IPS-20b (cell line): ENCODE measurements around the gene ITPRIP.
A peak's percentile ranks its signal among the peaks of the same experiment; 100 is the strongest.

Source experiments
- H3K27ac ChIP-seq: one replicate; pipeline ENCODE4 v1.5.1; 2013; ENCODE audit warnings: low read length
- H3K27me3 ChIP-seq: 2 replicates; pipeline ENCODE4 v1.6.1; 2013; ENCODE audit warnings: mild to moderate bottlenecking, low read length, inconsistent platforms; ENCODE audit not compliant: insufficient read depth
- H3K36me3 ChIP-seq: 2 replicates; pipeline ENCODE4 v1.6.1; 2013; ENCODE audit warnings: low read depth, mild to moderate bottlenecking, inconsistent platforms, low read length, moderate library complexity; ENCODE audit not compliant: insufficient read depth
- H3K4me1 ChIP-seq: 2 replicates; pipeline ENCODE4 v1.6.1; 2013; ENCODE audit warnings: mild to moderate bottlenecking, control low read depth, inconsistent platforms, low read length, moderate library complexity; ENCODE audit not compliant: insufficient read depth
- H3K4me3 ChIP-seq: 2 replicates; pipeline ENCODE4 v1.5.1; 2013; ENCODE audit warnings: mild to moderate bottlenecking, low read length, inconsistent platforms
- H3K9ac ChIP-seq: 2 replicates; pipeline ENCODE4 v1.6.1; 2013; ENCODE audit warnings: low read depth, mild to moderate bottlenecking, inconsistent platforms, low read length, moderate library complexity
- H3K9me3 ChIP-seq: 2 replicates; pipeline ENCODE4 v1.6.1; 2013; ENCODE audit warnings: mild to moderate bottlenecking, low read depth, low read length, inconsistent platforms; ENCODE audit not compliant: insufficient read depth

ITPRIP gene

GRCh38 chr10:104324221-104324686 is 14.0 kb downstream of the ITPRIP start:
- no peak overlapping the region for H3K4me3 ChIP-seq
- H3K4me1 ChIP-seq = peaks cover 57% of the 10 kb centered on the region
- H3K27me3 ChIP-seq = no peaks in the 10 kb centered on the region
- H3K36me3 ChIP-seq = no peaks in the 10 kb centered on the region; the same call in 1 of the 2 replicates
- no peaks in the 10 kb centered on the region for H3K9me3 ChIP-seq
- H3K27ac ChIP-seq = no peak overlapping the region
- no peak overlapping the region for H3K9ac ChIP-seq

GRCh38 chr10:104323760-104324201 is 14.5 kb downstream of the ITPRIP start:
- Histone ChIP-seq H3K4me1 (peaks cover 52% of the 10 kb centered on the region), H3K9ac (no peak overlapping the region), H3K4me3 (peak overlapping the region; percentile 15; the same call in 1 of the 2 replicates), H3K27me3 (no peaks in the 10 kb centered on the region), H3K27ac (no peak overlapping the region), H3K9me3 (no peaks in the 10 kb centered on the region), H3K36me3 (no peaks in the 10 kb centered on the region; the same call in 1 of the 2 replicates)

DNA sequence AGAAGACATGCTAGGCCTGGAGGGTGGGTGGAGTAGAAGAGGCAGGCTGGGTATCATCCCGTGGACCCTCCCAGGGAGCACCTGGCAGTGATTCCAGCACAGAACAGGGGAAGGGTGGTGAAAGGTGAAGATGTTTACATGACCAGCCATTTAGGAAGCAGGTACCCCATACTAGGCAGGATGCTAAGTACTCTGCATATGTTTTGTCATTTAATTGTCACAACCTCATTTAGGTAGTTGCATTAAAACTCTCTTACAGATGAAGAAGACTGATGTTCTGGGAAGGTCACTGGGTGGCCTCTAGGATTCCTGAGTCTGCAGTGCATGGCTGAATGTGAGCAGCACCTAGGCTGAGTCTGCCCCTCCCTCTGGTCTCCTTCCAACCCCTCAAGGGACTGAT is 15.2 kb downstream of the ITPRIP start:
- H3K36me3 ChIP-seq = no peaks in the 10 kb centered on the region; the same call in 1 of the 2 replicates
- no peaks in the 10 kb centered on the region for H3K27me3 ChIP-seq
- H3K4me1 ChIP-seq = peaks cover 45% of the 10 kb centered on the region
- H3K4me3 ChIP-seq = peak overlapping the region; percentile 15; the same call in 1 of the 2 replicates
- no peak overlapping the region for H3K27ac ChIP-seq
- H3K9ac ChIP-seq = no peak overlapping the region
- H3K9me3 ChIP-seq = no peaks in the 10 kb centered on the region

DNA sequence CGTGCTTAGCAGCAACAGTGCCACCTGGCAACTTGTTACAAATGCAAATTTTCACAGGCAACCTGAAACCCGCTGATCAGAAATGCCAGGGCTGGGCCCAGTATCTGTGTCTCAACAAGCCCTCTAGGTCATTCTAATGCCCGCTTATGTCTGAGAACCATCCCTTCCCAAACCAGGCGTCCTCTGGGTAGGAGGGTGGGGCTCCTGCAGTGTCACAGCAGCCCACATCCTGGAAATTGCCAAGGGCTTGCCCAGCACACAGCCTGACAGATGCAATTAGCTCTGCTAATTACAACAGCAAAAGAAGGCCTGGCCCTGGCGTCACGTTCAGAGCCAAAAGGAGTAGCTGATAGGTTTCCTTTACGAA is 15.9 kb downstream of the ITPRIP start:
- Histone ChIP-seq H3K4me1 (peaks cover 45% of the 10 kb centered on the region), H3K9me3 (no peaks in the 10 kb centered on the region), H3K9ac (peak overlapping the region; percentile 44; the same call in 1 of the 2 replicates), H3K27ac (no peak overlapping the region), H3K36me3 (no peaks in the 10 kb centered on the region; the same call in 1 of the 2 replicates), H3K4me3 (no peak overlapping the region), H3K27me3 (no peaks in the 10 kb centered on the region)

DNA sequence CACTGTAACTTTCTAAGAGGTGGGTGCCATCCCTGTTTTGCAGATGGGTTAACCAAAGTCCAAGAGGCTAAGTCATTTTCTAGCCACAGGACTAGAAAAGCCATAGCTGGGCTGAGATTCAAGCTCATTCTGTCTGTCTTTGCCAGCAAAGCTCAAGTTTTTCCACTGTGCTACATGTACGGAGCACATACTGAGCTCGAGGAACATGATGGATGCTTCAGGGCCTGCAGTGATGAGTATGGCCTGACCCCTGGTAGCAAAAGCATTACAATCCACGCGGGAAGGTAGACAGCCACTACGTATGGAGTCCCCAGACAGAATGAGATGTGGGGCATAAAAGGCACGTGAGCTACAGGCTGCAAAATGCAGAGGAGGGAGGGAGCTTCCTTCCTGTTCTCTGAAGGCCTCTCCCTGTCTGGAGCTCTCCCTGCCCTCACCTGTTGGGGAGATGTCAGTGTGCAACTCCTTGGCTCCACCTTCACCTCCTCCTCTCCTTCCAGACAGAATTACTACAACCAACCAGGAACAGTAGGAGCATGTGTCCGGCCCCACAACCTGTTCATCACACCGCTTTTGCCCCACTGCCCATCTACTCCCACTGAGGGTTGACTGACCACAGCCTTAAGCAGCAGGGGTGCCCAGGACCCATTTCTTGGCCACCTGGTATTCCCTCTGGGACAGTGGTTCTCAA is 16.4 kb downstream of the ITPRIP start:
- no peaks in the 10 kb centered on the region; the same call in 1 of the 2 replicates for H3K36me3 ChIP-seq
- no peaks in the 10 kb centered on the region for H3K27me3 ChIP-seq
- no peak overlapping the region for H3K9ac ChIP-seq
- no peaks in the 10 kb centered on the region for H3K9me3 ChIP-seq
- H3K4me3 ChIP-seq = no peak overlapping the region
- H3K27ac ChIP-seq = peak overlapping the region; percentile 35
- H3K4me1 ChIP-seq = peaks cover 44% of the 10 kb centered on the region

GRCh38 chr10:104321226-104321625 is 17.0 kb downstream of the ITPRIP start:
- Histone ChIP-seq H3K4me1 (peaks cover 44% of the 10 kb centered on the region), H3K9me3 (no peaks in the 10 kb centered on the region), H3K4me3 (no peak overlapping the region), H3K36me3 (no peaks in the 10 kb centered on the region; the same call in none of the 2 replicates), H3K27ac (no peak overlapping the region), H3K9ac (no peak overlapping the region), H3K27me3 (no peaks in the 10 kb centered on the region)

- Histone ChIP-seq H3K9me3 (no peaks in the 10 kb centered on the region), H3K27me3 (no peaks in the 10 kb centered on the region), H3K27ac (no peak overlapping the region), H3K4me3 (no peak overlapping the region), H3K36me3 (peaks cover 21% of the 10 kb centered on the region), H3K4me1 (peaks cover 41% of the 10 kb centered on the region), H3K9ac (no peak overlapping the region)
Measured at GRCh38 chr10:104318810-104319741, 19.2 kb downstream of the ITPRIP start.

DNA sequence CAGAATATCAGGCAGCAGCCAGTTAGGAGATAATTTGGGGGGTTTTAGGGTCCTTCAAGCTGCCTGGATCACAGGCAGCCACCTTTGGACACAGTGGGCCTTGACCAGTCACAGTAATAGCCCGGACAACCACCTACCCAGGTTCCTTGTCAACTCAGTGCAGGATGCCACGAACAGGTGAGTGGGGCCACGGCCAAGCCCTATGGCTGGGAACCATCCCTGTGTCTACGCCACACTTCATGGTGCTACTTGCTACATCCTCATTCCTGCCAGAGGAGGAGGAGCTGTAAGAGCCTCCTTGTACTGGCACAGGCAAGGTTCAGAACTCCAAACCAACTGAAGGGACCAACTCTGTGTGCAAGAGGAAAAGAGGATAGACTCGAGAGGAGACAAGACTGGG is 19.9 kb downstream of the ITPRIP start:
- Histone ChIP-seq H3K36me3 (peaks cover 28% of the 10 kb centered on the region), H3K4me3 (no peak overlapping the region), H3K27me3 (no peaks in the 10 kb centered on the region), H3K4me1 (peaks cover 34% of the 10 kb centered on the region), H3K9me3 (no peaks in the 10 kb centered on the region), H3K9ac (no peak overlapping the region), H3K27ac (no peak overlapping the region)

- H3K4me3 ChIP-seq = no peak overlapping the region
- H3K9me3 ChIP-seq = no peaks in the 10 kb centered on the region
- H3K27me3 ChIP-seq = no peaks in the 10 kb centered on the region
- H3K4me1 ChIP-seq = peaks cover 29% of the 10 kb centered on the region
- peaks cover 33% of the 10 kb centered on the region for H3K36me3 ChIP-seq
- no peak overlapping the region for H3K9ac ChIP-seq
- H3K27ac ChIP-seq = peak overlapping the region; percentile 22
Measured at GRCh38 chr10:104317726-104318299, 20.5 kb downstream of the ITPRIP start.

GRCh38 chr10:104317269-104317710 is 21.0 kb downstream of the ITPRIP start:
- Histone ChIP-seq H3K9me3 (no peaks in the 10 kb centered on the region), H3K27me3 (no peaks in the 10 kb centered on the region), H3K4me3 (peak overlapping the region; percentile 4; the same call in 1 of the 2 replicates), H3K9ac (no peak overlapping the region), H3K36me3 (peaks cover 39% of the 10 kb centered on the region), H3K4me1 (peaks cover 24% of the 10 kb centered on the region), H3K27ac (peak overlapping the region; percentile 22)

DNA sequence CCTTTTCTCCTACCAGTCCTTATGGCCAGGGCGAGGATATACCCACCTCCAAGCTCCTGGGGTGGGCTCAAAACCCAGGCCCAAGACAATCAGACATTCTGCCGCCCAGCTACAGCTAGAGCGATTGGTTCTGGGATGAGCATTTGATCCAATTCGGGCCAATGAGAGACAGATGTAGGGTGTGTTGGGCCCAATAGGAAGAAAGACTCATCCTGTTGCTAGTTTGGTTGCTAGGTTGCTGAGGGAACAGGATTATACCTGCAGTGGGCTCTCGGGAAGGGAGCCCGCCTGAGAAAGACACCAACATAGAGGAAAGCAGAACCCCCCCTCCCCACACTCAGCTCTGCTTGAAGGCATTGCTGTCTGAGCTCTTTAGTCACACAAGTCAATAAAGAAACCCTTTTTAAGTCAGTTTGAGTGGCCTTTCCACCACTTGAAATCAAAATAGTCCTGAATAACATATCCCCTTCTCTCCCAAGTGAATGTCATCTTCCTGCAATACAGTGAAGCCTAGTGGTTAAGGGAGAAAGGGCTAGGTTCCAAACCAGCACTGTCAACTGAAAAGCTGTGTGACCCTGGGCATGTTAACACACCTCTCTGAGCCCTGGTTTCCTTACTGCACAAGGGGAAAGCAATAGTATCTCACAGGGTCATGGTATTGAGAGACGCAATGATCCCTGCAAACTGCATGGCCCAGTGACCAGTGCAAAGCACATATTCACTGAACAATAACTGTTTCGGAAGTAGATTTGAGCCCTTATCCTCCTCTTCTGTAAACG is 21.8 kb downstream of the ITPRIP start:
- H3K27ac ChIP-seq = no peak overlapping the region
- H3K27me3 ChIP-seq = no peaks in the 10 kb centered on the region
- H3K36me3 ChIP-seq = peaks cover 45% of the 10 kb centered on the region
- H3K4me3 ChIP-seq = no peak overlapping the region
- H3K4me1 ChIP-seq = peaks cover 20% of the 10 kb centered on the region
- H3K9me3 ChIP-seq = no peaks in the 10 kb centered on the region
- no peak overlapping the region for H3K9ac ChIP-seq
